ENCODE data around the gene IL25. TPM values are rescaled to one million over a fixed set of nuclear protein-coding genes. Genes with fewer than 3 reads are reported as not detected.
"Not testable (repeated sequence)": the region's sequence is repeated elsewhere in the genome, so short reads cannot be mapped to it uniquely, and the experiment has no call there.

Gene IL25
- not detected in 2 replicates for total RNA-seq (2014; rRNA removed)
- polyA plus RNA-seq (2012): not detected

GRCh38 chr14:23372509-23372908 lies at the start of gene IL25:
TSS of gene IL25 (plus strand) at chr14:23372809.
- DNase-seq (ENCODE audit: low read depth): no peak

DNA sequence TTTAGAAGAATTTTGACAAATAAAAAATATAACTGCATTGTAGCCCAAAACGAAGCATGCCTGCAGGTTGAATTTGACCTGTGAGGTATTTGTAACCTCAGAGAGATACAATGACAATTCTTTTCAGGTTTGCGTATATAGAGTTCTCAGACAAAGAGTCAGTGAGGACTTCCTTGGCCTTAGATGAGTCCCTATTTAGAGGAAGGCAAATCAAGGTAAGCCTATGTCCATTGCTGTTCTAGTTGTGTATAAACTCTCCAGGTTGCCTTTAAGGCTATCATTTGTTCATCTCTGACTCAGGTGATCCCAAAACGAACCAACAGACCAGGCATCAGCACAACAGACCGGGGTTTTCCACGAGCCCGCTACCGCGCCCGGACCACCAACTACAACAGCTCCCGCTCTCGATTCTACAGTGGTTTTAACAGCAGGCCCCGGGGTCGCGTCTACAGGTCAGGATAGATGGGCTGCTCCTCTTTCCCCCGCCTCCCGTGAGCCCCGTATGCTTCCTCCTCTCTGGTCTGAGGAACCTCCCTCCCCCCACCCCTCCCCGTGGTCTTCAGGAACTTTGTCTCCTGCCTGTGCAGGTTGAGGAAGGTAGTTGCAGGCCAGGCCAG lies 48.7 kb upstream of the IL25 start:
- no peak for DNase-seq (ENCODE audit: low read depth)

- DNase-seq (ENCODE audit: low read depth): no peak
Observed at GRCh38 chr14:23324455-23324846, 48.2 kb upstream of the IL25 start.

DNA sequence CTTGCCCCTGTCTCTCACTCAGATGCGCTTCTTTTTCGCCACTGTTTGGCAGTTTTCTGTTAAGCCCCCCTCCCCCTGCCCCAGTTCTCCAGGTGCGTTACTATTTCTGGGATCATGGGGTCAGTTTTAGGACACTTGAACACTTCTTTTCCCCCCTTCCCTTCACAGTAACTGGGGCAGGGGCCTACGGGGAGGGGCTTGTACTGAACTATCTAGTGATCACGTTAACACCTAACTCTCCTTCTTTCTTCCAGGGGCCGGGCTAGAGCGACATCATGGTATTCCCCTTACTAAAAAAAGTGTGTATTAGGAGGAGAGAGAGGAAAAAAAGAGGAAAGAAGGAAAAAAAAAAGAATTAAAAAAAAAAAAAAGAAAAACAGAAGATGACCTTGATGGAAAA lies 47.6 kb upstream of the IL25 start:
- DNase-seq (ENCODE audit: low read depth): no peak

DNA sequence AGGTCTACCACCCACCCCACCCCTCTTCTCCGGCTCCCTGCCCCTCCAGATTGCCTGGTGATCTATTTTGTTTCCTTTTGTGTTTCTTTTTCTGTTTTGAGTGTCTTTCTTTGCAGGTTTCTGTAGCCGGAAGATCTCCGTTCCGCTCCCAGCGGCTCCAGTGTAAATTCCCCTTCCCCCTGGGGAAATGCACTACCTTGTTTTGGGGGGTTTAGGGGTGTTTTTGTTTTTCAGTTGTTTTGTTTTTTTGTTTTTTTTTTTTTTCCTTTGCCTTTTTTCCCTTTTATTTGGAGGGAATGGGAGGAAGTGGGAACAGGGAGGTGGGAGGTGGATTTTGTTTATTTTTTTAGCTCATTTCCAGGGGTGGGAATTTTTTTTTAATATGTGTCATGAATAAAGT lies 46.9 kb upstream of the IL25 start:
- DNase-seq (ENCODE audit: low read depth): not testable (repeated sequence)

- DNase-seq (ENCODE audit: low read depth): no peak
Observed at GRCh38 chr14:23326491-23327332, 45.9 kb upstream of the IL25 start.

GRCh38 chr14:23327947-23328744 lies 44.5 kb upstream of the IL25 start:
- peak; percentile 69 for DNase-seq (ENCODE audit: low read depth)

DNA sequence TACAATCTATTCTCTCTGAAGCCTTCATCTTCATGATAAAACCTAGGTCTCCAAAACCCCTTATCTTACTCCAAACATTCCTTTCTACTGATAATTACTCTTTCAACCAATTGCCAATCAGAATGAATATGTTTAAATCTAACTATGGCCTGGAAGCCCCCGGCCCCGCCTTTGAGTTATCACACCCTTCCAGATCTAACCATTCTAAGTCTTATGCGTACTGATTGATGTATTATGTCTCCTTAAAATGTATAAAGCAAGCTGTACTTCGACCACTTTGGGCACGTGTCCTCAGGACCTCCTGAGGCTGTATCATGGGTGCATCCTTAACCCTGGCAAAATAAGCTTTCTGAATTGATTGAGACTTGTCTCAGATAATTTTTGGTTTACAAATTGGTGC lies 37.0 kb upstream of the IL25 start:
- DNase-seq (ENCODE audit: low read depth): no peak

DNA sequence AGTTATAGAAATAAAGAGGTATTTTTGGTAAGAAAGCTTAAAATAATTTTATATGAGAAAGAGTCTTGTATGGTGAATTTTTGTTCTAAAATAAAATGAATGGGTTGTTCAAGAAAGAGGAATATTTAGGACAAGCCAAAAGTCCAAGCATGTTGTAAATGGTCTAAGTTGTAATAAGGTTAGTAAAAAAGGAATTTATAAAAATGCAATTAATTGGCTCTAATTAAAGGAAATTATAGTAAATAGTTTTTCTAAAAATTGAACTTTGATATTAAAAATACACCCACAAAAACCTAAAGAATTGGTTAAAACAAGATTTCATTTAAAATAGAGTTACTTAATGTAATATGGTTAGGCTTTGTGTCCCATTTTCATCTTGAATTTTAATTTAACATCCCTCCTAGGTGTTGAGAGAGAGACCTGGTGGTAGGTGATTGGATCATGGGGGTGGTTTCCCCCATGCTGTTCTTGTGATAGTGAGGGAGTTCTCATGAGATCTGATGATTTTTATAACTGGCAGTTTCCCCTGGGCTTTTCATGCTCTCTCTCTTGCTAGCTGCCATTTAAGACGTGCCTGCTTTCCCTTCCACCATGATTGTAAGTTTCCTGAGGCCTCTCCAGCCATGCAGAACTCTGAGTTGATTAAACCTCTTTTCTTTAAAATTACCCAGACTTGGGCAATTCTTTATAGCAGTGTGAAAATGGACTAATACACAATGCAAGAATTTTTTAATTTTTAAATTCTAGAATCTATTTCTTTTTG lies 32.9 kb upstream of the IL25 start:
- DNase-seq (ENCODE audit: low read depth): no peak

DNA sequence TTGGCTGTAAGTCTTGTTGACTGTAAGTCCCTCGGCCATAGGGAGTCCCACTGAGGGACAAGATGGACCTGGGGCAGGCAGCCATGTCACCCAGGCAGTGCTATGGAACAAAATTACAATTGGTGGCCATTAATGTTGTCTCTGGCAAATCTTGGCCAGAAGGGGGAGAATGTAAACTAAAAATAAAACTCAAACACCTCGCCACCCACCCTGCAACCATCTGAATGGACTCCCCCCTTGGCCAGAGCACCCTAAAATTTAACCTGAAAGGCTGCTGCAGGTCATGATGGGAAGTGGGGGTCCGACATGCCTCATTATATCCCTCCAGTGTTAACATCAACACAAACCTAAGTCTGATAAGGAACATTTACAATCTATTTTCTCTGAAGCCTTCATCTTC lies 28.1 kb upstream of the IL25 start:
- no peak for DNase-seq (ENCODE audit: low read depth)

DNA sequence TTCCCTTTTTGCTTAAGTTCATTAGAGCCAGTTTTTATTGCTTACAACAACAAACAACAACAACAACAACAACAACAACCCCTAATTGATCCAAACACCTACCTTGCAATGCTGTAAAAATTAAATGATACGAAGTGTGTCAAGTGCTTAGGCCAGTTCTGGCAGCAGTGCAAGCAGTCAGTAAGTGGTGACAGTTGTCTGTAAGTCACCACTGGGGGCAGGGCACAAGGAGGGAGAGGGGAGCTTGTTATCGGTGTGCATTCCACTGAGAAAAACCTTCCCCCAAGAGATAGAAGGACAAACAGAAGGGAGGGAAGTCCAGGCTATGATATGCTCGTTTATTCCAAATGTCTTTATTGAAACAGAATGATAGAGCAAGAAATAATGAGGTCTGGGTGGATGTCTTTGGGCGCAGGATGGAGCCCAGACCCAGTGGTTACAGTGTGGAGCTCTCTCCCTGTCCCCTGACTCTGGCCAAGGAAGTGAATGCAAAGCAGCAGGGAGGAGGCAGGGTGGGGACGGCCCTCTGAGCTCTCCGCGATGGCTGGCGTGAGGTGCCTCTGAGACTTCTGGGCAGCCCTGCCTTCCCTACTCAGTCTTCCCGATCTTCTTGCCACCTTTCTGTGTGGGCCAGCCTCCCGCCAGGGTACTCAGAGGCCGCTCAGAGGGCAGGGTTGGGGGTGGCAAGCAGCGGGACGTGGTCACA lies 26.5 kb upstream of the IL25 start:
- no peak for DNase-seq (ENCODE audit: low read depth)

- DNase-seq (ENCODE audit: low read depth): no peak
Observed at GRCh38 chr14:23346693-23347405, 25.8 kb upstream of the IL25 start.

GRCh38 chr14:23347406-23348296 lies 25.0 kb upstream of the IL25 start:
- no peak for DNase-seq (ENCODE audit: low read depth)

GRCh38 chr14:23348297-23348655 lies 24.3 kb upstream of the IL25 start:
- no peak for DNase-seq (ENCODE audit: low read depth)

GRCh38 chr14:23349156-23349845 lies 23.3 kb upstream of the IL25 start:
- no peak for DNase-seq (ENCODE audit: low read depth)

- no peak for DNase-seq (ENCODE audit: low read depth)
Observed at GRCh38 chr14:23351681-23352505, 20.7 kb upstream of the IL25 start.

DNA sequence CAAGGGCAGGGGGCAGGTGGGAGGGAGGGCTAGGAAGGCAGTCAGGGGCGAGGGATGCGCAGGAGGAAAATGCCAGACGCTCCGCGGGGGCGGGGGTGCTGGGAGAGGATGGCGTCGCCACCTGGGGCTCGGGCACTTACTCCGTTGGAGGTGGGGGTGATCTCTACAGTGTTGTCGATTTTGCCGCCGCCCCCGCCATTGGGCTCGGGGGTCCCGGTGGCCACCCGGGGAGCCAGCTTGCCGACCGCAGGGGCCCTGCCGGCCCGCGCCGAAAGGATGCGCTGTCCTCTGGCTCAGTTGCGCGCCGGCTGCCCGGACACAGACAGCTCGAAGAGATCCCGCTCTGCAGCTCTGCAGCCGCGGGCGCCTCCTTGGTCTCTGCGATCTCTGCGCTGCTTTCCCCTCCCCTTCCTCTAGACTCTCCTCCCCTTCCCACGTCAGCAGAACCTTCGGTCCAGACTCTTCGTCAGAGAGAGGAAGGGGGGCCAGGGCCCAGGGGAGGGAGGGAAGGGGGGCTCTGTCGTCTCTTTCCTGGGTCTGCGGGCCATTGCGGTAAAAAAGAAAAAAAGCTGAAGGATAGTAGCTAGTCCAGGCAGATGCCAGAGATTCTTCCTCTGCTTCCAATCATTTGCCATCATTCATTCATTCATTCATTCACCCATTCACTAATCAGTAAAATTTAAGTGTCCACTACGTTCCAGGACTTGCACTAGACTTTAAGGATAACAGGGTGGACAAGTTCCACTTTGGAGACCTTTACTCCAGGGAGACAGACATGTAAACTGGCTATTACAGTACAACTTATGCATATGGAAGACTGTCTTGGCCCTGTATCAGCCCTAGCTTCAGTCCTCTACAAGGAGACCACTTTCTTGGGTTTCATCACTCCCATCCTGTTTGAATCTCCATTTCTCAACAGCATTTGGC lies 19.8 kb upstream of the IL25 start, which contains the start of gene SLC22A17:
Gene SLC22A17, minus strand, starts transcription at position 382 of the 927 bp plus-strand sequence.
- DNase-seq (ENCODE audit: low read depth): peak; percentile 74
